Superior temporal gyrus (tissue), 1 donor: ENCODE data around the gene OTOG.
"Not testable (repeated sequence)": the region's sequence is repeated elsewhere in the genome, so short reads cannot be mapped to it uniquely, and the experiment has no call there.

Source experiments
- DNase-seq: peaks from one replicate; pipeline ENCODE4 v3.0.0-alpha.2; 2016; ENCODE audit errors: extremely low spot score

OTOG gene

DNA sequence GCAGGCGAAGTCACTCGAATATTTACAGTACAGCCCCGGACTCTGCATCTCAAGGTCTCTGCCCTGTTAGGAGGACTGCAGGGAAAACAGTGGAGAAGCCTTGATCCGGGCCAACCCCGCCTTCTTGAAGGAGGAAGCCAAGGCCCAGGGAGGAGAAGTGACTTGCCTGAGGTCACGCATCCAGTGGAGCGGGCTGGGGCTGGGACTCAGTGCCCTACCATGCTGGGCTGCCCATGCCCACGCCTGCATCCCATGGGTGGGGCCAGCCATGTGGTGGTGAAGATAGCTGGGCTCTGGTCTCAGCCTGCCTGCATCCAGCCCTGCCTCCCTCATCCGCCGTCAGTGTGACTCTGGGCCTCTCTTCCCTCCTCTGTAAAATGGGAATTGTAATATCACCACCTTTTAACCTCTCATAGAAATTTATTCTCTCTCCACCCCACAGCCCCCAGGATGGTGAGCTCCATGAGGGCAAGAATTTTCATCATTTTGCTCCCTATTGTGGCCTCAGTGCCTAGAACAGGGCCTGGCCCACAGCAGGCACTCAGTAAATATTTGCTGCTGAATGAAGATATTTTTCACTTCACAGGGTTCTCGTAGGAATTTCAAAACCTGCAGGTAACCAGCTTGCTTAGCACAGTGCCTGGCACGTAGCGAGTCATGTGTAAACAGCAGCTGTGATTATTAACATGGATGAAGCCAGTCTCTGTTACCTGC is 57.3 kb downstream of the OTOG start:
- no peak for DNase-seq

DNA sequence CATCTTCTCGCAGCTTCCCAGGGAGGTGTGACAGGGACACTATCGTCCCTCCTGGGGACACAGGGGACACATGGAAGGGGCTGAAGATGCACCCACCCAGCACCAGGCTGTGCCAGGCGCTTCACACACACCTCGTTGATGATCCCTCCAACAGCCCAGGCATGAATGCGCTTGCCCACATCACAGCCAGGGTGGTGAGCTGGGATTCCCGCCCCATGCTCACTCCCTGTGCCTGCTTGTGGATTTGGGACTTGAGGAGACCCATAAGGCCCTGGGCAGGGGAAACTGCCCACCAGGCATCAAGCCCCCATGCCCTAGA is 57.8 kb downstream of the OTOG start:
- no peak for DNase-seq

DNA sequence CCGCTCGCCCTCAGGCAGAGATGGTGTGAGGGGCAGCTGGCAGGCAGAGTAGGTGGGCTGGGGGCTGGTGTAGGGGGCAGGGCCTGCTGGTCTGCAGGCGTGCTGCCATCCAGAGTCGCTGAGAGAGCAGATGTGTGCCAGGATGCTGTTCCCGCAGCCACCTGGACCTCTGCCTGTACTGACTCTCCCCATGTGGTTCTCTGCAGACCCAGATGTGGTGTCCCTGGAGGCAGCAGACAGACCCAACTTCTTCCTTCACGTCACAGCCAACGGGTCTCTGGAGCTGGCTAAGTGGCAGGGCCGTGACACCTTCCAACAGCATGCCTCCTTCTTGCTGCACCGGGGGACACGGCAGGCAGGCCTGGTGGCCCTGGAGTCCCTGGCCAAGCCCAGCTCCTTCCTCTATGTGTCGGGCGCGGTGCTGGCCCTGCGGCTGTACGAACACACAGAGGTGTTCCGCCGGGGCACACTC is 58.6 kb downstream of the OTOG start:
- no peak for DNase-seq

DNA sequence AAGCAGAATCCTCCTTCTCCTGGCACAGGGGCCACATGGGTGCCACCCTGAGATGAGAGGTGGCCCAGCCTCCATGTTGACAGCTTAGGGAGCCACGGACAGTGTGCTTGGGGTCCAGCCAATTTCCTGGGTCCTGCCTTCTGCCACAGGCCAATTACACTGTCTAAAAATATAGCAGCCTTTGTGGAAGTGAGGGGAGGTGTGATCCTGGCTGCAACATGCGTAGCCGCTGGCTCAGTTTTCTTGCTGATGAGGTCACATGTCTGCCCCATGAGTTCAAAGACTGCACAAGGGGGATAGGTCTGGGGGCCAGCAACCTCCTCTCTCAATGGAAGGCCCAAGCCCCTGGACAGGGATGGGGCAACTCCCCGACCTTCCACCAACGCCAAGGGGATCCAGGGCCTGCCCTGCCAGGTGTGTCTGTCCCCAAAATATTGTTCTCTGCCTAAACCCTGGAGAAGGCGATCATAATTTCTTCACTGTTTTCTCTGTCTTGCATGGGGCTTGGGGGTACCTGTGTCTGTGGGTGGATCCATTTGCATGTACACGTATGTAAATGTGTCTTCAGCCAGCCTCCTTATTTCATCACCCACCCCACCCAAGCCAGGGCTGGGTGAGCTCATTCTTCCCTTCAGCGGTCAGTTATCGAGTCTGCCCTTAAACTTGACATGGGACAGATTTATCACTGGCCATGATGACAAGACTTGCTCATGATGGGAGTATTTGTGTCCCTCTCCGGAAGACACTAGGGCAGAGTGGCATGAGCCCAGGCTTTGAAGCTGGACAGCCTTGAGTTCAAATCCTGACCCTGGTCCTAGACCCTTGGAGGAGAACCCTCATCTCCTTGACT is 59.4 kb downstream of the OTOG start:
- DNase-seq: no peak

DNA sequence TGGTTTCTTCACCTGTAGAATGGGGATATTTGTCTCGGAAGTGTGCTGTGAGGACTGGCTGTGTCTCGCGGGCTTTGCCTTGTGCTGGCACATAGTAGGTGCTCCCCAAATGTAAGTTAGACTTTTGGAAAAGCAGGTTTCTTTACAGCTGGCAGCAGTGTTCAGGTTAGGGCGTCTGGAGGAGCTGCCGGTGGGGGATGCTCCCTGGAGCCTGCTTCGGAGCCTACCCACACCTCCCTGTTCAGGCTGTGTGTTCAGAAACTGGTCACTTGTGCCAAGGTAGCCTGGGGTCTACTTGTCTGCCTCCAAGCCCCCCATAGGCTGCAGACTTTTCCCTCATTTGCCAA is 60.0 kb downstream of the OTOG start:
- no peak for DNase-seq

DNA sequence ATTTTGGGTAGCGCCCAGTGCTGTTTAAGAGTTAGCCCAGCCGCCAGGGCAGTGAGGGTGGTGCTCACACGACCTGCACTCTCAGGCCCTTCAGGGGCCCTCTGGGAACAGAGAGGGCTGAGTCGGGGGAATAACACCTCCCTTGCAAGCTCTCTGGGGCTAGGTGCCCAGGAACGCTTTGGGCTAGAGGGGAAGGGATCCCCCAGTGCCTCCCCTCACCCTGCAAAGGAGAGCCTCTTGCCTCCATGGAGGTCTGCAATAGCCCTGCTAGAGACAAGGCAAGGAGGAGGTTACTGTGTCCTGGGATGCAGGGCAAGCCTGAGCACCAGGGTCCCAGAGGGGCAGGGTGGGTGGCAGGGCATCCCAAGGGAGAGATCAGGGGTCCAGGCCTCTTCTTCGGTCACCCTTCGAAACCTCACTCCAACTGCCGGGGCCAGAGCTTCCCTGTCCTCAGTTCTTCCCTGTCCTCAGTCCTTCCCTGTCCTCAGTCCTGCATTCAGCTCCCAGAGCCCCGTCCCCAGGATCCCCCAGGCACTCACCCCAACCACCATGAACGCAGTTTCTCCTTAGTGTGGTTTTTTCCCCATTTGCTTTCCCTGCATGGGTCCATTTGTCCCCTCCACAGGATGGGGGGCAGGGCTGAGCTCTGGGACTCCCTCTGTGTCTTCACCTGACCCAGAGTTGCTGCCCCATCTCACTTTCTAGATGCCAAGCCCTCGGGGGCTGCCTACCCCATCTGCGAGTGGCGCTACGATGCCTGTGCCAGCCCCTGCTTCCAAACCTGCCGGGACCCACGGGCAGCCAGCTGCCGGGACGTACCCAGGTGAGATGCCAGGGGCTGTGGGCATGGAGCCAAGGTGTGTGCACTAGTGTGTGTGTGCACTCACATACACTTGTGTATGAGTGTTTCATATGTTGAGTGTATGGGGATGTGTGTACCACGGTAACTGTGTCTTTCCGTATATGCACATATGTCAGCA is 60.8 kb downstream of the OTOG start:
- DNase-seq: no peak

DNA sequence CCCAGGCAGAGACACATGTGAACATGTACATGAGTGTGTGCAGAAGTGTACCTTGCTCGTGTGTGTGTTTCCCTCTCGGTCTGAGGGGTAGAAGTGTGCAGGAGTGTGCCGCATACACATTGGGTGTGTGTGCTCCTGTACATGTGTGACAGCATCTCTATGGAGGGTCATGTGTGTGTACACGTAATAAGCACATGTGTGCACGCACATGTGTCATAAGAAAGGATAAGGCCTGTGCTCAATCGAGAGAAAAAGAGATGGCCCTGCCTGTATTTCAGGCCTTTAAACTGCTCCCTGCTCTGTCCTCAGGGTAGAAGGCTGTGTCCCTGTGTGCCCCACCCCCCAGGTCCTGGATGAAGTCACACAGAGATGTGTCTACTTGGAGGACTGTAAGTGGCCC is 61.8 kb downstream of the OTOG start:
- DNase-seq: no peak

DNA sequence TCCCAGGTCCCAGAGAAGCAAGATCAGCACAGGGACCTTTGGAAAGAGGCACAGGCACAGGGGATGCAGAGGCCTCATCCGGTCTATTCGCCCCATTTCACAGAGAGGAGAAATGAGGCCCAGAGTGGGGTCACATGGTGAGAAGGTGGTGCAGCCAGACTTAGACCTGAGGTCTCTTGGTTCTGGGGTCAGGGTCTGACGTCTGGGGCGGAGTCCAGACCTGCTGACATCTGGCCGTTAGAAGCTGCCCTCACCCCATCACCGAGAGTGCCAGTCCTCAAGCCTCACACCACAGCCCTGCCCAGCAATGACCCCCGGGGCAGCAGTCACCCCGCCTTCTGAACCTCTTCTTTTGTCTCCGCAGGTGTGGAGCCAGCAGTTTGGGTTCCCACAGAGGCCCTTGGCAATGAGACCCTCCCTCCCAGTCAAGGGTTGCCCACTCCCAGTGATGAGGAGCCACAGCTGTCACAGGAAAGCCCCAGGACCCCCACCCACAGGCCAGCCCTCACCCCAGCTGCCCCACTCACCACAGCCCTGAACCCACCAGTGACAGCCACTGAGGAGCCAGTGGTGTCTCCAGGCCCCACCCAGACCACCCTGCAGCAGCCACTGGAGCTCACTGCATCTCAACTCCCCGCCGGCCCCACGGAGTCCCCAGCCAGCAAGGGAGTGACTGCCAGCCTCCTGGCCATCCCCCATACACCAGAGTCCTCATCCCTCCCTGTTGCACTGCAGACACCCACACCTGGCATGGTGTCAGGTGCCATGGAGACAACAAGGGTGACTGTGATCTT is 62.4 kb downstream of the OTOG start:
- no peak for DNase-seq

DNA sequence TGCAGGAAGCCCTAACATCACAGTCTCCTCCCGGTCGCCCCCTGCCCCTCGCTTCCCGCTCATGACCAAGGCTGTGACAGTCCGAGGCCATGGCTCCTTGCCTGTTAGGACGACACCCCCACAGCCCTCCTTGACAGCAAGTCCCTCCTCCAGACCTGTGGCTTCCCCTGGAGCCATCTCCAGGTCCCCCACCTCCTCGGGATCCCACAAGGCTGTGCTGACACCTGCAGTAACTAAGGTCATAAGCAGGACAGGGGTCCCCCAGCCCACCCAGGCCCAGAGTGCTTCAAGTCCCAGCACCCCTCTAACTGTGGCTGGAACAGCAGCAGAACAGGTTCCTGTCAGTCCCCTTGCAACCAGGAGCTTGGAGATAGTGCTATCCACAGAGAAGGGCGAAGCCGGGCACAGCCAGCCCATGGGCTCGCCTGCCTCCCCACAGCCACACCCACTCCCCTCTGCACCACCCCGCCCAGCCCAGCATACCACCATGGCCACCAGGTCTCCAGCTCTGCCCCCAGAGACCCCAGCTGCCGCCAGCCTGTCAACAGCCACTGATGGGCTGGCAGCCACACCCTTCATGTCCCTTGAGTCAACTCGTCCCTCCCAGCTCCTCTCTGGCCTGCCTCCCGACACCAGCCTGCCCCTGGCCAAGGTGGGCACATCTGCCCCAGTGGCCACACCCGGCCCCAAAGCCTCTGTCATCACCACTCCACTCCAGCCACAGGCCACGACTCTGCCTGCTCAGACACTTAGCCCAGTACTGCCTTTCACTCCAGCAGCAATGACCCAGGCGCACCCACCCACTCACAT is 63.2 kb downstream of the OTOG start:
- DNase-seq: no peak

DNA sequence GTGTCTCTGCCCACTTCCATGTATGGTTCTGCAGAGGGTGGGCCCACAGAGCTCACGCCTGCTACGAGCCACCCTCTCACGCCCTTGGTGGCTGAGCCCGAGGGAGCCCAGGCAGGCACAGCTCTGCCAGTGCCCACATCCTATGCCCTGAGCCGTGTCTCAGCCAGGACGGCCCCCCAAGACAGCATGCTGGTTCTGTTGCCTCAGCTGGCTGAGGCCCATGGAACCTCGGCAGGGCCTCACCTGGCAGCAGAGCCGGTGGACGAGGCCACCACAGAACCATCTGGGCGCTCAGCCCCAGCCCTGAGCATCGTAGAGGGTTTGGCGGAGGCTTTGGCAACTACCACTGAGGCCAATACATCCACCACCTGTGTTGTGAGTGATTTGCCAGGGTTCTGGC is 64.0 kb downstream of the OTOG start:
- no peak for DNase-seq

DNA sequence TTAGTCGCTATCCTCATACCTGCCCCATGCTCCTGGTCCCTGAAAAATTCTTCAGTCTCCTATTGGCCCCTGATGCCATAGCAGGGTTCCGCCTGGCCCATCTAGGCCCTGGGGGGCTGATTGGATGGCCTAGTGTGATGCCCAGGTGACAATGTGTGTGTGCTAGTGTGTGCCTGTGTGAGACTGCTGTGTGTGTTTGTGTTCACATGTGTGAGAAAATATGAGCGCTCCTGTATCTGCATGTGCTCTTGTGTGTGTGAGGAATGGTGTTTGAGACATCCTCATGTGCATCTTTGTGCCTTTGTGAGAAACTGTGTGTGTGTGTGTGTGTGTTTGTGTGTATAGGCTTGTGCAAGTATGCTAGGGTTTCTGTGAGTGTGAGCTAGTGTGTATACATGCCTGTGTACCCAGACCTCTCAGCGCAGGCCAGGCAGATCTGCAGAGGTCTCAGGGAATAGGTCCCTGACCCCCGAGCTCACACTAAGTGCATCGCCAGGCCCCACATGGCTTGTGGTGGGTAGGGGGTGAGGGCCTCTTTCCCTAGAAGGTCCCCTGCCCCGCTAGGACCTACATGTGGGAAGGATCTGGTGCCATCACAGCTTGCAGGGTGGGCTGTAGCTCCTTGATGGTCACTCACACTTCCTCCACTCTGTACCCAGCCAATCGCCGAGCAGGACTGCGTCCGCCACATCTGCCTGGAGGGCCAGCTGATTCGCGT is 64.6 kb downstream of the OTOG start:
- DNase-seq: no peak

DNA sequence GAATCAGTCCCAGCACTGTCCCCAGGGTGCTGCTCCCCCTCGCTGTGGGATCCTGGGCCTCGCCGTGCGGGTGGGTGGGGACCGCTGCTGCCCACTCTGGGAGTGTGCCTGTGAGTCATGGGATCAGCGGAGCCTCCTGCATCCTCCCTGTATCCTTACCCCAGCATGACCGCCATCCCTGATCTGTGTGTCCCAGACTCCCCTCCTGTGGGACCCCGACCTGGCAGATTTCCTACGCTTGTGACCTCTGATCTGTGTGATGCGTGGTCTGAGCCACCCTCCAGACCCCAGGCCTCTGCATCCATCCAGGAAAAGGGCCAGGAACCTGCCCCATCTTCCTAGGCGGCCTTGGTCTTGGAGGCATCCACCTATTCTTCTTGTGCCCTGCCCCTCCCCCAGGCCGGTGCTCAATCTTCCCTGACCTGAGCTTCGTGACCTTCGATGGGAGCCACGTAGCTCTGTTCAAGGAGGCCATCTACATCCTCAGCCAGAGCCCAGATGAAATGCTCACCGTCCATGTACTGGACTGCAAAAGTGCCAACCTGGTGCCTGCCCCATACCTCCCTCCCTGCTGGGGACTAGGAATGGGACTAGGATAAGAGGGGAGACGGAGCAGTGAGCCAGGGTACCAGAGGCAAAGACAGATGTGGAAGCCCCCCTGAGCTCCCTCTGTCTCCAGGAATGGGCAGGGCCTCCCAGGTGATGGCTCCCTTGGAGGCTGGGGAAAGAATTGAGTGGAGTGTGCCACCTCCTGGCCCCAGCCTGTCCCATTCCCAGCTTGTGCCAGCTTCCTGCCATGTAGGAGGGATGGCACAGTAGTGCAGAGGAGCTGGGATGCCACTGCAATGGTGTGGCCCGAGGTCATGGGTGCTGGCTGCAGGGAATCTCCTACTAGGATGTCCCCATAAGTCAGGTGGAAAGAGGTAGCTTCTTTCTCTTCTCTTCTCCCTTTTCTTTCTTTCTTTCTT is 65.4 kb downstream of the OTOG start:
- no peak for DNase-seq

DNA sequence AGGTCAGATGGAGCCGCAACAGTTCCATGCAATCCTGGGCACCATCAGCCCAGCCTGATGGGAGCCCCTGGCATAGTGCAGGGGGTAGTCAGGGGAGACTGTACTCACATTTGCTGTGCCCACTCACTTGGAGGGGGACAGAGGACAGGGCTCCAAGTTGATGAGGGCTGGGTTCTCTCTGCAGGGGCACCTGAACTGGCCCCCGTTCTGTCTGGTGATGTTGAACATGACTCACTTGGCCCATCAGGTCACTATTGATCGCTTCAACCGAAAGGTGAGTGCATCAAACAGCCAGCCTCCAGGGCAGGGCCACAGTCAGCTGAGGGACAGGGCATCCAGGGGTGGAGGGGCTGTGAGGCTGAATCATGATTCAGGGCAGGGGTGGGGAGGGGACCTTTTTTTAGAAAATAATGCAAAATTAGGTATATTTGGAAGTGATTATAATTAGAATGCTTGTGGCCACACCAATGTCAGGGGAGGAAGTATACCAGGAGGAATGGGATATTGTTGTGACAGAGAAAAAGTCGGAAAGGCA is 66.4 kb downstream of the OTOG start:
- no peak for DNase-seq

DNA sequence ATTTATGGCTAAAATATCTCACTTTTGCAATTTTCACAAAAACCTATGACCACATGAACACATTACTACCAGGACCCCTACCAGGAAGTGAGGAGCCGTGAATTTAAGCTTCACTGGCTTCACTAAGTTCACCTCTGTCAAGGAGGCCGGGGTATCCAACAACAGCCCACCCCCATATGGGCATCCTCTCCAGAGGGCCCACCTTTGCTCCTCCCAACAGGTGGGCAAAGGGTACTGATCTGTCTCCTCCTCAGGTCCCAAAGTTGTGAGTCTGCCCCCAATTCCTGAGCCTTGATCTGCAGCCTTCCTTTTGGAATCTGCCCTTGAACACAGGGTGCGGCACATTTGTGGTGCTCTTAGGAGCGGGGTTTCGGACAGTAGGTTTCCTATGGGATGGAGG is 66.9 kb downstream of the OTOG start:
- no peak for DNase-seq

DNA sequence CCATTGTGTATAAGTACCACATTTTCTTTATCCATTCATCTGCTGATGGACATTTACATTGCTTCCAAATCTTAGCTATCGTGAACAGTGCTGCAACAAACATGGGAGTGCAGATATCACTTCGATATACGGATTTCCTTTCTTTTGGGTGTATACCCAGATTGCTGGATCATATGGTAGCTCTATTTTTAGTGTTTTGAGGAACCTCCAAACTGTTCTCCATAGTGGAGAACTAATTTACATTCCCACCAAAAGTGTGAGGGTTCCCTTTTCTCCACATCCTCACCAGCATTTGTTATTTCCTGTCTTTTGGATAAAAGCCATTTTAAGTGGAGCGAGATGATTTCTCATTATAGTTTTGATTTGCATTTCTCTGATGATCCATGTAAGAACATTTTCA is 75.7 kb downstream of the OTOG start:
- DNase-seq: not testable (repeated sequence)

DNA sequence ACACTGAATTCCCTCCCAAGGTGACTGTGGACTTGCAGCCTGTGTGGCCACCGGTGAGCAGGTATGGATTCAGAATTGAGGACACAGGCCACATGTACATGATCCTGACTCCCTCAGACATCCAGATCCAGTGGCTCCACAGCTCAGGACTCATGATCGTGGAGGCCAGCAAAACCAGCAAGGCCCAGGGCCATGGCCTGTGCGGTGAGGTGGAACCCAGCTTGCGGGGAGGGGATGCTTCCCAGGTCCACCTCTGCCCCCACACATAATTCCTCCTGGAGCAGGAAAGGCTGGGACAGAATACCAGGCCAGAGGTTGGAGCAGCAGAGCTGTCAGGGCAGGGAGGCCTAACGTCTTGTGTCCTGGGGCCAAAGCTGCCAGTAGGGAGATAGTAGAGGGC is 82.1 kb downstream of the OTOG start:
- no peak for DNase-seq

DNA sequence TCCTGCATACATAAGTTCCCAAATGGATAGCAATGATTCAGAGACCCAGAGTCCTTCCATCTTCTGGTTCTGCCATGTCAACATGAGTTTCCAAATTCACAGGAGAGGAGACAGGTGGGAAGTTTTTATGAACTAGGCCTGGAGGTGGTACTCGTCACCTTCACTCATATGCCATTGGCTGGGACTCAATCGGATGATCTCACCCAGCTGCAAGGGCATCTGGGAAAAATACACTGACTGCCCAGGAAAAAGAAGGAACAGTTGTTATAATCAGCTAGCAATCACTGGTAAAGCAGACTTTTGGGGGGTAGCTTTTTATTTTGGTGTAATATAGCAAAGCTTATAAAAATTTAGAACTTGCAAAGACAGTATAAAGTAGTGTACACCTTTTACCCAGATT is 83.9 kb downstream of the OTOG start:
- no peak for DNase-seq

DNA sequence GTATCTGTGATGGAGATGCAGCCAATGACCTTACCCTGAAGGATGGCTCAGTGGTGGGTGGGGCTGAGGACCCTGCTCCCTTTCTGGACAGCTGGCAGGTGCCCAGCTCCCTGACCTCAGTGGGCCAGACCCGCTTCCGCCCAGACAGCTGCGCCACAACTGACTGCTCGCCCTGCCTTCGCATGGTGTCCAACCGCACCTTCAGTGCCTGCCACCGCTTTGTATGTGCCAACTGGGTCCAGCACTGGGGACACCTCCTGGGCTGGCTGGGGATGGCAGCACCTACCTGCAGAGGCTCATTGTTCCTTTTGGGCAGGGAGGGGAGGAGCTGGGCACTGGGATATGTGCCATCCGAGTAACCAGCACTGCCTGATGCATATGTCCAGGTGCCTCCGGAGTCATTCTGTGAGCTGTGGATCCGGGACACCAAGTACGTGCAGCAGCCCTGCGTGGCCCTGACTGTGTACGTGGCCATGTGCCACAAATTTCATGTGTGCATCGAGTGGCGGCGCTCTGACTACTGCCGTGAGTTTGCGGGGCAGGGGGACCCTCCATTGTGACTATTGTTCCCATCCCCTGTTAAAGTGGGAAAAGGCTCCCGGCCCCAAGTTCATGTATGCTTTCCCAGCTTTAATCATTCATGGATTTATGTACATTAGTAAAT is 84.8 kb downstream of the OTOG start:
- DNase-seq: no peak
